Stimulated activated CD4-positive, alpha-beta T cell treated with anti-CD3 and anti-CD28 coated beads, Interleukin-4, amount 100 ng/mL, for 1 hour (primary cell): Measurements from ENCODE around the gene VSX2.
"Not testable (repeated sequence)": the region's sequence is repeated elsewhere in the genome, so short reads cannot be mapped to it uniquely, and the experiment has no call there.

Experiments used
- DNase-seq: peaks from one replicate; pipeline ENCODE4 v3.0.0-alpha.2; 2020

Gene VSX2

DNA sequence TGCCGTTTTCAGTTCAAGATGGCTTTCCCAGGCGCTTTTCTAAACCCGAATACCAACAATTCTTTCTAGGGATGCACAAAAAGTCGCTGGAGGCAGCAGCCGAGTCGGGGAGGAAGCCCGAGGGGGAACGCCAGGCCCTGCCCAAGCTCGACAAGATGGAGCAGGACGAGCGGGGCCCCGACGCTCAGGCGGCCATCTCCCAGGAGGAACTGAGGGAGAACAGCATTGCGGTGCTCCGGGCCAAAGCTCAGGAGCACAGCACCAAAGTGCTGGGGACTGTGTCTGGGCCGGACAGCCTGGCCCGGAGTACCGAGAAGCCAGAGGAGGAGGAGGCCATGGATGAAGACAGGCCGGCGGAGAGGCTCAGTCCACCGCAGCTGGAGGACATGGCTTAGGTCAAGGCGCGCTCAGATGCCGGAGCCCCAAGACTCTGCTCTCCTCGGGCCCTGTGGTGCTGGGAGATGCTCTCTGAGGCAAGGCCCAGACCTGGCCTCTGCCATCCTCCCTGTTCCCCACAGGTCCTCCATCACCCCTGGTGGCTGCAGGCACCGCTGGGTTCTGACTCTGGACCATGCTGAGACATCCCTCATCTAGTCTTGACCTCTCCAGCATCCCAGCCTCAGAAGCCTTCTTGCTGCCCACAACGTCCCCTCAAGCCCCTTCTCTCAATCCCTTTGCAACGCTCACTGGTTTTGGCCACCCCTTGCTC, 21.4 kb downstream of the VSX2 start:
- DNase-seq, result no peak

DNA sequence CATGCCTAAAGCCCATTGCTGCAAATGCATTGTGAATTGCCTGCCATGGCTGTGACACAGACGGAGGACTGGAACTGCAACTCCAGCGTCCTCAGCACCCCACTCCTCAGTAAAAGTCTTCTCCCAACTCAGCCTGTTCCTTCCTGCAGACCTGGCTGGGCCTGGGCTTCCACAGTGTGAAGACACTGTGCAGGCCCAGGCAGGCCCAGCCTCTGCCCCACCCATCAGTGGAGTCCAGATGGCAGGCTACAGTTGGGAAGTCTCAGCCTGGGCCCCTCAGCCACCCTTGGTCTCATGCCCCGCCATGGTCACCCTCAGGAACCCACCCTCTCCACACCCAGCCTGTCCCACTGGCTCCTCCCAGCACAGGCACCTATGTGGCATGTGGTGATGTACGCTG, 22.0 kb downstream of the VSX2 start:
- DNase-seq, result no peak

DNA sequence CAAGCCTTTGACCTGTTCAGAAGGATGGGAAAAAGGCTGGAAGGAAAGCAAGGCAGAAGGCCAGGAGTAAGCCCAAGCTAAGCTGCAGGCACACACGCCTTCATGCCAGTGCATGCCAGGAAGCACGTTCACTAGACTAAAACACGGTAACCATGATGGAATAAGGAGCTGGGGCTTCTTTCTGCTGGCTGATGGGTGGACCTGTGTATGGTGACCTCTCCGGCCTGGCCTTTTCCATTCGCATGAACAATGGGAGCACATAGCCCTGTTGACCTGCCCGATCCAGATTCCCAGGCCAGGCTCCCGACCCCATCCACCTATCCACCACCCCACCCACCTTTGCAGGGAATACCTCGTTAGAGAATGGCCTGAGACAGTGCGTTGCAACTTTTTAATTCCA, 22.8 kb downstream of the VSX2 start:
- no peak for DNase-seq

DNA sequence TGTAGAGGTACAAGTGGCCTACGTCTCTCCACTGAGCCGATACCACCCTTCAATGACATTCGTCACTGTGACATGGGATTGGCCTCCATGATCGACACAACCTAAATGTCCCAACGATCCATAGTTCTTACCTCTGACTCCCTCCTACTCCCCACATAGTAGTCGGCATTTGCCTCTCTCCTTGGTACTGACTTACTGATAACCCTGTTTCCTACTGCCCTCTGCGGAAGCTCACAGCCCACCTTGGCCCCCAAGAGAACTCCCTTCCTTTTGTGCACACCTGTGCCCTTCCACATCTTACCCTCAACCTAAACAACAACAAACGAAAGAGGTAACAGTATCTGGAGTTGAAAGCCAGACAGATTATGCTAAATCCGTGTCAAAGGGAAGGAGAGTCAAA, 23.9 kb downstream of the VSX2 start:
- DNase-seq, result no peak

DNA sequence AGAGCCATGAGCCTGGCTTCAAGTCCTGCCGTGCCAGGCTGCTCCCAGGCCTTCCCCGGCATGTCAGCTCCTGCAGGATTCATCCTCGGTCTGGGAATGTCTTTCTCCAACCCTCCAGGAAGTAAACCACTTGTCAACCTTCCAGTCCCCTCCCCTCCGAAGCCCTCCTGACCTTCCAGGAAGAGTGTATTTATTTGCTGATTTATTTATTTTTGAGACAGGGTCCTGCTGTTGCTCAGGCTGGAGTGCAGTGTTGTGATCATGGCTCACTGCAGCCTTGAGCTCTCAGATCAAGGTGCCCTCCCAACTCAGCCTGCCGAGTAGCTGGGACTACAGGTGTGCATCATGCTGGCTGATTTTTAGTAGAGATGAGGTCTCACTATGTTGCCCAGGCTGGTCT, 24.7 kb downstream of the VSX2 start:
- DNase-seq, result no peak

DNA sequence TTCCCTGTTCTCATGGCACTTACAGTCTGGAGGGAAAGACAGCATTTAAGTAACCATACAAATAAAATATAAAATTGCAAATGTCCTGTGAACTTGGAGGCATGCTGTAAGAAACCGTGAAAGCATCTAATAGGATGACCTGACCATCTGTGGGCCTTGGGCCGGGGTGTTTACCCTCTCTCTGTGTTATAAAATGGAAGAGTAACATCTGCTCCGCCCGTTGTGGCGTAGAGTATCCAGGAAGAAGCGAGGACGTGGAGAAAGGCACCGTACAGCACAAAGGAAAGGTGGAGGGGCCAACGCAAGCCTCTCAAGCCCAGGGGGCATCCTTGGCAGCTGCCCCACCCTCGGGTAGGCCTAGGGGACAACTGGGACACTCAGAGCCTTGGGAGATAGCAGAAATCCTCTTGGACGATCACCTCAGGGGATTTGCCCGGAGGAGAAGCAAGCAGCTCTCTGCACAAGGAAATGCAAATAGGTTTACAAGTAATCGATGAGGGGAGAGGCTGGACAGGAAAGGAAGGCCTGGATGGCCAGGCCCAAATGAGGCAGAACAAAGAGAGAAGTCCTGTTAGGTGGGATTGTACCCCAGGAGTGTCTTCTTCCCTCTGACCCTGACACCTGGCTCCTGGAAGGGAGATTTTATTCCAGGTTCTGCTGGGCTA, 26.2 kb downstream of the VSX2 start:
- no peak for DNase-seq

DNA sequence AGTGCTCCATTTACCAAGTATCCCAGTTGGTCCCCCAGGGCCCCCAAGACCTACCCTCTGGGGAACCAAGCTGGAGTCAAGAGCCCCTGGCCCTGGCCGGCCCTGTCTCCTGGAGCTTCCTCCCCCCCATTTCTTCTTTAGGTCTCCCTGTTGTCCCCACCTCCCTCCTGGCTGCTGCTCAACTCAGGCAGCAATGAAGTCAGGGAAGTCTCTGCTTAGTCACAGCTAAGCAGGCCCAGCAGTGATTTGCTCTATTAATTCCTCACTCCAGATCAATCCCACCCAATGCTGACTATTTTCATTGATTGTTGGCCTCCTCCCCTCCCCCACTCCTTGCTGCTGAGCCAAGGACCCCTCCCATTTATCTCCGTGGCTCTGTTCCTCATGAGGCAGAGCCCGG, 28.3 kb downstream of the VSX2 start:
- no peak for DNase-seq

DNA sequence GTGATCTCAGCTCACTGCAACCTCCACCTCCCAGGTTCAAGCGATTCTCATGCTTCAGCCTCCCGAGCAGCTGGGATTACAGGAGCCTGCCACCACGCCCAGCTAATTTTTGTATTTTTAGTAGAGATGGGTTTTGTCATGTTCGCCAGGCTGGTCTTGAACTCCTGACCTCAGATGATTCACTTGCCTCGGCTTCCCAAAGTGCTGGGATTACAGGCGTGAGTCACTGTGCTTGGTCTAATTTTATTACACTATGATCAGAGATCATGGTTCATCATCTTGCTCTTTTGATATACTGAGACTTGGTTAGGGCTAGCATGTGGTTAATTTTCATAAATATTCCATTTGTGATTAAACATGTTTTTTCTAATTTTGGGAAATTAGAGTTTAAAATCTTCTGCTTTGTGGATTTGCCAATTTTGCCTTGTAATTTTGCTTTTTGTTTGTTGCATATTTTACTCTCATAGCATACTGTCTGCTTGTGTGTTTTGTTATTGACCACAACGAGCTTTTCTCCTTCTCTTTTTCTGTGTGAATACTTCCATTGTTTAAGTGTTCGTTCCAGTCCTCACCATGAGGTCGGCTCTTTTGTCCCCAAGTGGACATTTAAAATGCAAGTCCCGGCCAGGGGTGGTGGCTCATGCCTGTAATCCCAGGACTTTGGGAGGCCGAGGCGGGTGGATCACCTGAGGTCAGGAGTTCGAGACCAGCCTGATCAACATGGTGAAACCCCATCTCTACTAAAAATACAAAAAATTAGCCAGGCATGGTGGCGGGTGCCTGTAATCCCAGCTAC, 31.3 kb downstream of the VSX2 start:
- not testable (repeated sequence) for DNase-seq

DNA sequence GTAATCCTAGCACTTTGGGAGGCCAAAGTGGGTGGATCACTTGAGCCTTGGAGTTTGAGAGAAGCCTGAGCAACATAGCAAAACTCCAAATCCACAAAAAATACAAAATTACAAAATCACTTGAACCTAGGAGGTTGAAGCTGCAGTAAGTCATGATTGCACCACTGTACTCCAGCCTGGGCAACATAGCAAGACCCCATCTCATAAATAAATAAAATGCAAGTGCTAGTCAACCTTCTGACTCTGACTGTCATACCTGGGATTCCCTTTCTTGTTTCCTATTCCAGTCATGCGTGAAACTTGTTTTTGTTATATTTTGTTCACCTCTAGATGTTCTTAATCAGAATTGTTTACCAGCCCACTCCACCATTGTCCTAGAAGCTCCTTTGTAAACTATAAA, 32.1 kb downstream of the VSX2 start:
- no peak for DNase-seq

DNA sequence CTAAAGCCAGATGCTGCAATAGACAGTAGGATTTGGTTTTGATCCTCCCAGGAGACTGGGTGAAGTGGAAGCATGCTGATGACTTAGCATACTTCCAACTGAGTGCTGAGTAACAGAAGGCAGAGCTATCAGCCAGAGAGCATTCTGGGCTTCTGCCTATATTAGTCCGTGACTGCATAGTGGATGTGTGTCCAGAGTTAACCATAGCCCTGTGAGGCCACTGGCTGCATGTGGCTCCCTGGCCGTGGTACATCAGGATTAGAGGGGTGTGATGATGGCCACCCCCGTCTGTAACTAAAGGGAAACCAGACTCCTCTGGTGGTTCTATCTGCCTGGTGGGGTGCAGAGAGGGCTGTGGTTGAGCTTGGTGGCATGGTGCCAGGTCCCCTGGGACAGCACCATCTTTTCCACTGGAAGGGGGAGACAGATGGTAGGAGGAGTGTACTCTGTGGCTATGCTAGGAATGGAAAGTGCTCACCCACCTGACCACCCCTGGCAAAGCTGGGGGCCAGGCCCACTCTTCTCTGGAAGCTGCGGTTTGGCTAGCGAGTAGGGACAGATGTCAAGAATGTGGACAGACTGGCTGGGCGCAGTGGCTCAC, 36.1 kb downstream of the VSX2 start:
- DNase-seq, result no peak

DNA sequence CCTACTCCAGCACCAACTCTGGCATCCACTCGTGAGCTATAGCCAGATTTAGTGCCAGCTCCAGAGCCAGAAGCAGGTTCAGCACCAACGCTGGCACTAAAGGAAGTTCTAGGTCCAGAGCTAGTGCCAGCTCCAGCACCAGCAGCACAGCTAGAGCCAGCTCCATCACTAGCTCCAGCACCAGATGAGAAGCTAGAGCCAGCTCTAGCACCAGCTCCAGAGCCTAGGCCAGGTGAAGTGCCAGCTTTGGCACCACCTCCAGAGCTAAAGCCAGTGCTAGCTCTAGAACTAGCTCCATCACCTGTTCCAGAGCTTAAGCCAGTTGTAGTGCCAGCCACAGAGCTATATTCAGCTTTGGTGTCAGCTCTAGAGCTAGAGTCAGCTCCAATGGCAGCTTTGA, 38.8 kb downstream of the VSX2 start:
- no peak for DNase-seq

DNA sequence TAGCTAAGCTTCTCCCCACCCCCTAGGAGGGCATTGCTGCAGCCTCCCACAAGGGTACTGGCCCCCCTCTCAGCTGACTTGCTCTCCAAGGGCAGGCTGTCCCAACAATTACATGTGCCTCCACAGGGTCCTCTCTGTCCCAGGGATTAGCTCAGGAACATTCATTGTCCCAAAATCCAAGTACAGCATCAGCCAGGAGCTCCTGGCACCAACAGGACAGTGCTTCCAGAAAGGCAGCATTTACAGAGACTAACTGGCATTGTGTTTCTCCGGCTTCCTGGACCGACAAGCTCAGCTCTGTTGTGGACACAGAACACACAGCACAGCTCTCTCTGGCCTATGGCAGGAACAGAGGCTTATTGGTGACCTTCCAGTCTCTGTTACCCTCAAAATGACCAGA, 41.8 kb downstream of the VSX2 start:
- no peak for DNase-seq

DNA sequence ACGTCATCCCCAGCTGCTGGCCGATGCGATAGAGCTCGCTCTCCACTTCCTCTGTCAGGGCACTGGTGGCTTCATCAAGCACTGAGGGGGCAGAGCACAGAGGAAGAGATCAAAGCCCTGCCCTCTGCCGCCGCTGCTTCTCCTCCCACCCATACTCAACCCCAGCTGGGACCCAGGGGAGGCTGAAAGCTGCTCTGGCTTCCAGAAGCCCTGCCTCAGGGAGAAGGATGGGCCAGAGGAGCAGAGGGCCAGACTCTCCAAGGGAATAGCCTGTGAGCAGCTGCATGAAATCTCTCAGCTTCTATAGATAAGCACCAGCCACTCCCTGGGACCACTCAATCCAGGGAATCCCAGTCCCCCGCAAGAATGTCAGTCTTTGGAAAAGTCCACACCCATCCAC, 47.5 kb downstream of the VSX2 start:
- no peak for DNase-seq

DNA sequence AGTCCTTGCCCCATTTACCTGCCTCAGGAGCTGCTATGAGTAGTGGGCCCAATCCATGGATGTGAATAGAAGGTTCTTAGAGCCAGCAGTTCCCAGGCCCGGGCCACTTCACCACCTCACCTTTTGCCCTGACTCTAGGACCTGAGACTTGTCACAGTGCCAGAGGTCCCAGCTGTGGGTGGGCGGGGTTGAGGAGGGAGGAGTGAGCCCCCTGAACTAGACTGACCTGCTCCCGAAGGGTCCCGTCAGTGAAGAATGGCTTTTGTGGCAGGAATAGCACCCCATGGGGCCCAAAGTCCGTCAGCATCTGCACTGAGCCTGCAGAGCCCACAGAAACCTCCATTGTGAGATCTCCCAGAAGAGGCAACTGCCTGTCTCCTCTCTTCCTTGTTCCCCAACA, 50.6 kb downstream of the VSX2 start:
- no peak for DNase-seq

DNA sequence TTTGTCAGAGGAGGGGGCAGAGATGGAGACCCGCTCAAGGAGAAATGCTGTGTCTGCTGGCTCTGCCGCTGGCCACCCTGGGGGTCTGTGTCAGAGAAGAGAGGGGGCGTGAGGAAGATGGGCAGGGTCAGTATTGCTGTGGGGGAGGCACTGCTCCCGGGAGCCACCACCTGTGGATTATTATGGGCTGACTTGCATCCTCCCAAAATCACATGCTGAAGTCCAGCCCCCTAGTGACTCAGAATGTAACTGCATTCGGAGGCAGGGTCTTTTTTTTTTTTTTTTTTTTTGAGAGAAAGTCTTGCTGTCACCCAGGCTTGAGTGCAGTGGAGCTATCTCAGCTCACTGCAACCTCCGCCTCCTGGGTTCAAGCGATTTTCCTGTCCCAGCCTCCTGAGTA, 51.2 kb downstream of the VSX2 start:
- DNase-seq, result no peak

DNA sequence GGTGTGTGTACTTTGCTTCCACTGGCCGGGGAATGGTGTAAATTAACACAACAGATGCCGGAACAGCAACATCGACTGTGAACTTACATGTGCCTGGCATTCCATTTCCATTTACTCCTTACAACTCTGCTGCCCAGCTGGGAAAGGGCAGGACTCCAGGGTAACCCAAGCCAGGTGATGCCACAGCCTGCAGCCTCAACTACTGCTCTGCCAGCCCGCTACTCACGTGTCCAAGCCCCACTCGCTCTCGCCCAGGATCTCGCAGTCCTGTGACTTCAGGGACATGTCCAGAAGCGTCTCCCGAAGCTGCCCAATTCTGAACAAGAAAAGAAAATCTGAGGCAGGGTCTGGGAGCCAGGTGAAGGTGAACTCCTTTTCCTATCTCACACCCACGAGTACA, 52.8 kb downstream of the VSX2 start:
- no peak for DNase-seq

DNA sequence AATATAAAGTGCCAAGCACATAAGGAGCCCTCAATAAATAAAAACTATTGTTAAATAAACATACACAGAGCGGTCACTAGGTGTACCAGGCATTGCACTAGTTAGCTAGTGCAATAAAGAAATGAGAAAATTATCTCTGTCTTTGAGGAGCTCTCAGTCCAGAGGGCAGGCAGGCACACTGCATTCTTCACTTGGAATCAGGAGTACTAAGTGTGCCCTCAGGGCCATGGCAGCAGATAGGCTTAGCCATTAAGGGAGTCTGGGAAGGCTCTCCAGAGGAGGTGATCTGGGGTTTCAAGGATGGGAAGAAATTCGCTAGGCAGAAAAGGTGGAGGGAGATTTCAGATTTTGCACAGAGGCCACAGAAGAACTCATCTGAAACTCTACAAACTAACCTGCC, 54.4 kb downstream of the VSX2 start:
- DNase-seq, result no peak

DNA sequence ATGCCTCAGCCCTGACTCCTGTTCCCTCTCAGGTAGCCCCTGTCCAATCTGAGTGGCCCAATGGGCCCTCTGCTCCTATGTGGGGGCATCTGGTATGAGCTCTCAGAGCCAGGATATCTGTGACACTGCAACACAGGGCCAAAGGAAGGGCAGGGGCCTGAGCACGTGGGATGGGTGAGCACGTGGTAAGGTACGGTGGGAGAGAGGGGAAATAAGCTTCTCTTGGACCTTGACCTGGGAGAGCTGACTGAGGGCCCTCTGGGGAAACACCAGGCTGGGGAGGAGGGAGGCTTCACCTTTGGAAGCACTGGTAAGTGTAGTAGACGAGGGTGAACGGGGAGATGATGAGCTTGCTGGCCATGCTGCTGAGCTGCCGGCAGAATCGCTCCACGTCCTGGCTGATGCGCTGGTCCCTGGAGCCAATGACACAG, 56.8 kb downstream of the VSX2 start:
- no peak for DNase-seq

DNA sequence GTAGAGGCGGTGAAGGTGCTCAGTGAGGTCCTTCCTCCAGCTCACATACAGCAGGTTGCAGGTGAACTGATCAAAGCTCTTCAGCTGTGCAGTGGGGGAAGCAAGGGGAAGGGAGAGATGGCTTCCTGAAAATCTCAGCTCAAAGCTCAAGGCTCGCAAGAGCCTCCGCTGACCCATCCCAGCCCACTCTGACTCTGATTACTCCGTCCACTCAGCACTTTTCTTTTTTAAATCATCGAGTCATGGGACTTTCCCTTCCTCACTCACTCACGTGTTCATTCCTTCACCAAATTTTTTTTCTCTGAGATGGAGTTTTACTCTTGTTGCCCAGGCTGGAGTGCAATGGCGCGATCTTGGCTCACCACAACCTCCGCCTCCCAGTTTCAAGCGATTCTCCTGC, 58.7 kb downstream of the VSX2 start:
- DNase-seq, result no peak

DNA sequence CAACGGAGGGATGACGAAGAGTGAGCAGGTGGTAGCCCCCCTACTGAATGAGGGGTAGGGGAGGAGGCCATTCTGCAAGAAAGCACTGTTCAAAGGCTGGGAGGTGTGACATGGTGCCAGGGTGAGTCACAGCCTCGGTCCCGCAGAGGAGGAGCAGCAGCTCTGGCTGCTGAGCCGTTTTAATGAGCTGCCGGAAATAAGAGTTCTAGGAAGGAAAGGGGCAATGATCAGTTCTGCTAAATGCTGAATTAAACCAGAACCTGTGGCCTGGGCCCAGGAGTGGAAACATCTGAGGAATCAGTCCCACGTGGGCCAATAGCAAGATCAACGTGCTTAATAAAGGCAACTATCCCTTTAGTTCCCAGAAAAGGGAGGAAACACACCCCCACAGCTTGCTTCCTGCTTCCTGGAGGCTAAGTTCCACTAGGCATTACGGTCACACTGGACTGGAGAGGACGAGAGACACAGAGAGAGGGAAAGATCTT, 59.9 kb downstream of the VSX2 start:
- no peak for DNase-seq

DNA sequence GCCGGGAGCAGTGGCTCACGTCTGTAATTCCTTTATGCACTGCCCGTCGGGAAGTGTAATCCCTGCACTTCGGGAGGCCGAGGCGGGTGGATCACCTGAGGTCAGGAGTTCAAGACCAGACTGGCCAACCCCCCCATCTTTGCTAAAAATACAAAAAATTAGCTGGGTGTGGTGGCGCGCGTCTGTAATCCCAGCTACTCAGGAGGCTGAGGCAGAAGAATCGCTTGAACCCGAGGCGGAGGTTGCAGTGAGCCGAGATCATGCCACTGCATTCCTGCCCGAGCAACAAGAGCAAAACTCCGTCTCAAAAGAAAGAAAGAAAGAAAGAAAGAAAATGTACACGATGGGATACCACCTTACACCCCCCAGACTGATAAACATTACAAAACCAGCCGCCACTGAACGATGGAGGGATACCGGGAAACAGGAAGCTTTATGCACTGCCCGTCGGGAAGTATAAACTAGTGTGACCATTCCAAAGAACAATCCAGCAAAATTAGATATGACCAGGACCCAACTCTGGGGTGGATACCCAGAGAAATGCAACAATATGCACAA, 62.4 kb downstream of the VSX2 start:
- DNase-seq, result no peak

DNA sequence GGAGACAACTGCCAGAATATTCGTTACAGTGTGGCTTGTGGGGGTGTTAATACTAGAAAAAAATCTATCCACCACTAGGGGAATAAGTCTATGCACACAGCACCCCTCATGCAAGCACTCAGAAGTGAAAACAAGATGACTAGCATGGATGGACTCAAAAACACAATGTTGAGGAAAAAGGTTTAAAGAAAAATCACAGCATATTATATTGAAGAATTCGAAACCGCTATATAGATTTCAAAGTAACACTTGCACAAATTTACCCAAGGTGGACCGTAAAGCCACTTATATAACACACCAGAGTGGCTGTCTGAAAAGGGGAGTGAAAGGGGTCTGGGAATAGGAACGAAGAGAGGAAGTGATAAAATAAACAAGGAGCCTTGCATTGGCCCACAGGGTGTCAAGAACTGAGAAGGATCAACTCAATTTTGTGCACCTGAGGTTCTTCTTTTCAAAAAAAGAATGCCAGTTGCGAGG, 62.9 kb downstream of the VSX2 start:
- no peak for DNase-seq
